GM18519 (cell line): ENCODE measurements around the gene ASMTL.
"Not testable (repeated sequence)": the region's sequence is repeated elsewhere in the genome, so short reads cannot be mapped to it uniquely, and the experiment has no call there.

ENCODE experiments used
- ATAC-seq: cut with Tn5 transposase; IDR thresholded peaks from one replicate; pipeline ENCODE4 v1.9.1; 2021; ENCODE audit warnings: mild to moderate bottlenecking, moderate library complexity; ENCODE audit not compliant: unreplicated experiment, low FRiP score

The ASMTL gene

DNA sequence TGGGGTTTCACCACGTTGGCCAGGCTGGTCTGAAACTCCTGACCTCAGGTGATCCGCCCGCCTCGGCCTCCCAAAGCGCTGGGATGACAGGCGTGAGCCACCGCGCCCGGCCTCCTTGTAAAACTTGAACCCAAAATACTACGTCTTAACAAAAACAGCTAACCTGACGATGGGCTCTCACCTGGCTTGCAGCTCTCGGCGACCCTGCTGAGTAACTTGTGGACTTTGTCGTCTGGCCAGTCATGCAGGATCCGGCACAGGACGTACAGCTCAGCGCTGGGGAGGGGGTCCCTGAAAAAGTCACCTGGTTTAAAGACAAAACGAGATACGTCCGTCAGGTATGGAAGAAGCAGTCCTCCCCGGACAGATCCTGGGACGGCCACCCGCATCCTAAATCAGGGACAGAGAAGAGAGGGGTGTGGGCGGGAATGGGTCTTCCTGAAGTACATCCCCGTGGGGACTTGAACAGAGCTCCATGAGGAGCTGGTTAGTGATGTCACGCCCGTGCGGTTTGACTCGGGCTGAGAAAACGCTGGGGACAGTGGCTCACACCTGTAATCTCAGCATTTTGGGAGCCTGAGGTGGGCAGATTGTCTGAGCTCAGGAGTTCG is 40.1 kb downstream of the ASMTL start:
- no peak for ATAC-seq

DNA sequence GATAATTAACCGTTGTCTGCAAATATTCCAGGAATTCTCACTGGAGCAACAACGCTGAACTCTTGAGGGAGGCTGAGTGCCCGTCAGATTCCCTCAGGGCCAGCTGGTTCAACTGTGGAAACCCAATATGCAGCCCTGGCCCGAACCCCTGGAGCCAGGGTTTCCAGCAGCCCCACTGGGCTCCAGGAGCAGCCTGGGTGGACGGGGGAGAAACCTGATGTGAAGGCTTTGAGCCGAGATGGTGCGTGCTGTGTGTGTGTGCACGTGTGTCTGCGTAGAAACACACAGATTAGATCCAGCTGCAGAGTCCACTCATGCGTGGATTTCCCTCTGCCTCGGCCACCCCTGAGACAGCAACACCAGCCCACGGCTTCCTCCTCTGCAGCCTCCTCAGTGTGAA is 41.4 kb downstream of the ASMTL start:
- ATAC-seq, result no peak

DNA sequence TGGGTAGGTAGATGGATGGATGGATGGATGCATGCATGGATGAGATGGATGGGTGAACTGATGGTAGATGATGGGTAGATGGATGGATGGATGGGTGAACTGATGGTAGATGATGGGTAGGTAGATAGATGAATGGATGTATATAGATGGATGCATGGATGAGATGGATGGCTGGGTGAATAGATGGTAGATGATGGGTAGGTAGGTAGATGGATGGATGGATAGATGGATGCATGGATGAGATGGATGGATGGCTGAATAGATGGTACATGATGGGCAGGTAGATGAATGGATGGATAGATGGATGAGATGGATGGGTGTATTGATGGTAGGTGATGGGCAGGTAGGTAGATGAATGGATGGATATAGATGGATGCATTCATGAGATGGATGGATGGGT is 45.7 kb downstream of the ASMTL start:
- ATAC-seq, result no peak

DNA sequence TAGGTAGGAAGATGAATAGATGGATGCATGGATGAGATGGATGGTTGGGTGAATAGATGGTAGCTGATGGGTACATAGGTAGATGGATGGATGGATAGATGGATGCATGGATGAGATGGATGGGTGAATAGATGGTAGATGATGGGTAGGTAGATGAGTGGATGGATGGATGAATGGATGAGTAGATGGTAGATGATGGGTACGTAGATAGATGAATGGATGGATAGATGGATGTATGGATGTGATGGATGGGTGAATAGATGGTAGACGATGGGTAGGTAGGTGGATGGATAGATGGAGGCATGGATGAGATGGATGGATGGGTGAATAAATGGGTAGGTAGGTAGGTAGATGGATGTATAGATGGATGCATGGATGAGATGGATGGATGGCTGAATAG is 46.9 kb downstream of the ASMTL start:
- ATAC-seq, result not testable (repeated sequence)

DNA sequence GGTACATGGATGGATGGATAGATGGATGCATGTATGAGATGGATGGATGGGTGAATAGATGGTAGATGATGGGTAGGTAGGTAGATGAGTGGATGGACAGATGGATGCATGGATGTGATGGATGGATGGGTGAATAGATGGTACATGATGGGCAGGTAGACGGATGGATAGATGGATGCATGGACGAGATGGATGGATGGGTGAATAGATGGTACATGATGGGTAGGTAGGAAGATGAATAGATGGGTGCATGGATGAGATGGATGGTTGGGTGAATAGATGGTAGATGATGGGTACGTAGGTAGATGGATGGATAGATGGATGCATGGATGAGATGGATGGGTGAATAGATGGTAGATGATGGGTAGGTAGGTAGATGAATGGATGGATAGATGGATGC is 48.8 kb downstream of the ASMTL start:
- not testable (repeated sequence) for ATAC-seq

DNA sequence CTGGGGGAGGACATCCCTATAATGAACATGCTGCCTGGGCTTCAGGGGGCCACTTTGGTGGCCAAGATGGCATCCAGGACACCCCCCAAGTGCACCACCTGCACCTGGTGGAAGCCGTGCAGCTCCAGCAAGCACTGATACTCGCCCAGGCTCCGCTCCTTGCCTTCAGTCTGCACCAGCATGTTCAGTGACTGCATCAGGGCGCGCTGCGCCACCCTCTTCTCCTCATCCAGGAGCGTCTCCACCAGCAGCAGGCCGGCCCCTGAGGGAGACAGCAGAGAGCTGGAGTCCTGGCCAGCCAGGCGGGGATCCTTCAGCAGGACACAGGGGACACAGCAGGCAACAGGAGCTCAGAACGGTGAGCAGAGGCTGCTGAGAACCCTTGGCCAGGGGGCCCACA is 49.5 kb downstream of the ASMTL start:
- no peak for ATAC-seq

DNA sequence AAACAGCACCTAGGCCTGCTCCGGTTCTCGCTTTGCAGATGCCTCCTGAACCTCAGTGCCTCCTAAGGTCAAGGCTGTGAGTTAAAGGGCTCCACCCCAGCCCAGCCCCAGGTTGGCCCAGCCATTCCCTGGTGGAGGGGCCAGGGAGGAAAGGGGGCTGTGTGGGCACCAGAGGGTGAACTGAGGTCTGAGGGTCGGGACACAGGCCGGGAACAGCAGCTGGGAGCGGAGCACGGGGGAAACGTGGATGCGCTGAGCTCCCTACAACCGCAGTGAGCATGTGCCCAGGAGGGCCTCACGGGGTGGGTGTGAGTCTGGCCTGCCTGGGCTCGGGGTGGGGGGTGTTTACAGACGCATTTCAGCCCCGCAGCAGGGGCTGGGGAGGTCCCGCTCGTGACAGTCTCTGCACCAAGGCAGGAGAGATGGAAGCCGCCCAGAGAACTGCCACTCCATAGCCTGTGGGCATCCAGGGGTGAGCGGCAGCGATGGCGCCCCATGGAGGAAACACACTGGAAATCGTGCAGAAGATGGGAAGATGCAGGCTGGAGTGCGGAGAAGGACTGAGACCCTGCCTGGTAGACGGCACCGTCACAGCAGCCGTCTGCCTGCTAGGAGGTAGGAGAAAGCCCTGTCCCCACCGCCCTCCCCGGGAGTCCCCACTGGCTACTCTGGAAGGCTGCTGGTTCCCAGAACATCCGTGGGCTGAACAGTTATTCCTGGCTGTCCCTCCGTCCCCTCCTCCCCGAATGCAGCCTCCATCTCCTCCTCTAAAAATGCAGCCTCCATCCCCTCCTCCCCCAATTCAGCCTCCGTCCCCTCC is 50.9 kb downstream of the ASMTL start:
- no peak for ATAC-seq

DNA sequence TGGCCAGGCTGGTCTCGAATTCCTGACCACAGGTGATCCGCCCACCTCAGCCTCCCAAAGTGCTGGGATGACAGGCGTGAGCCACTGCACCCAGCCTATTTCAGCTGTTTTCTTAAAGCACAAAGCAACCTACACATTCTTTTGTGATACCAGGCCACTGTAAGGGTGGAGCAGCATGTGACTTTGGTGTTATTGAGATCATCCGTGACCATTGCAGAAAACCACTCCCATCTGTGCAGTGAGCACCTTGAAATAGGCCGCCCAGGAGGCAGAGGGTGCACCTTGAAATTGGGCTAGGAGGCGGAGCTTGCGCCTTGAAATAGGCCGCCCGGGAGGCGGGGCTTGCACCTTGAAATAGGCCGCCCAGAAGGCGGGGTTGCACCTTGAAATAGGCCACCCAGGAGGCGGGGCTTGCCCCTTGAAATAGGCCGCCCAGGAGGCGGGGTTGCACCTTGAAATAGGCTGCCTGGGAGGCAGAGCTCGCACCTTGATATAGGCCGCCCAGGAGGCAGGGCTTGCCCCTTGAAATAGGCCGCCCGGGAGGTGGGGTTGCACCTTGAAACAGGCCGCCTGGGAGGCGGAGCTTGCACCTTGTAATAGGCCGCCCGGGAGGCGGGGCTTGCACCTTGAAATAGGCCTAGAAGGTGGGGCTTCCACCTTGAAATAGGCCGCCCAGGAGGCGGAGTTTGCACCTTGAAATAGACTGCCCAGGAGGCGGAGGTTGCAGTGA is 51.8 kb downstream of the ASMTL start:
- no peak for ATAC-seq

DNA sequence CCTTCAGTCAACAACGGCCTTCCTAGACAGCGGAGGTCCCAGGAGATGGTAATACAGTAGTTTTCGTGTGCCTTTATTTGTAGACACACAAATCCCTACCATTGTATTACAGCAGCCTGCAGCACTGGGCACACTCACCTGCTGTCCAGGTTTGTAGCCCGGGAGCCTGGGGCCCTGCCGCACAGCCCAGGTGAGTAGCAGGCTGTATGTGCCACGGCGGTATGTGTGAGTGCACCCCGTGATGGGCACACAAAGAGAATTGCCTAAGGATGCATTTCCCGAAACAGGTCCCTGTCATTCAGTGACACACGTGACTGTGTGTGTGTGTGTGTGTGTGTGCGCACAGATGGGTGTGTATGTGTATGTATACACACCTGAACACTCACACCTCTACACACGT is 52.7 kb downstream of the ASMTL start:
- no peak for ATAC-seq

DNA sequence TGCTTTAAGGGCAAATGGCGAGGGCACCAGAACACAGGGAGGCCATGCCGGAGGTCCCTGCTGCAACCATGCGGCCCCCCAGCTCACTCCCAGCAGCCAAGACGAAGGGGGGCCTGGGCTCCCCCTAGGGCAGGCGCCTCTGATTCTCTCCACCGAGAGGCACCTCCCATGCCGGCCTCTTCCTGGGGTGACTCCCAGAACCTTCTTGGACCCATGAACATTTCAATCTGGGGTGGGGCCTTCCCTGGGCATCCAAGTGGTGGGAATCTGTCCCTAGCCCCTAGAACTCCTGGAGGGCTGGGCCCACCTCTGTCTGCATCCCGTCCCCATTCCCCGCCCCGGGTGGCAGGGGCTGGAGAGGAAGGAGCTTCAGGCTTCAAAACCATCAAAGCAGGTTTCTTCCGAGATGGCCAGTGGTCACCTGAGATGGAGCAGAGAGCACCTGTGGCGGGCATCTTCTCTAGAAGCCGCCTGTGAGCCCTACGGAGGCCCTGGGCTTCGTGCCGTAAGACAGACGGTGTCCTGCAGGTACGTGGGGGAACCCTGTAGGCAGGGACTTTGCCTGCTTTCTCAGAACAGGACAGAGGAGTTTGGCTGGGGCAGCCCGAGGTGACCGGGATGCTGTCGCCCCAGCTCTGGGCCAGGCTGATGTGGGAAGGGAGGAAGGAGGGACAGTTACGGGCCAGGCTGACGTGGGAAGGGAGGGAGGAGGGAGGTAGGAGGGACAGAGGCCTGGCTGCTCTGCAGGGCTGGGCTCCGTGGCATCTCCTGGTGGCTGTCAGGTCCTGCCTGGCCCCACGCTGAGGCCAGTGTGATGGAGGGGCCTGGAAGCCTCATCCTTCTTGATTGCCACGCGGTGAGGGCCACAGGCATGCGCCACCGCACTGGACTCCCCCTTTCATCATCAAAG is 54.0 kb downstream of the ASMTL start:
- ATAC-seq, result no peak

DNA sequence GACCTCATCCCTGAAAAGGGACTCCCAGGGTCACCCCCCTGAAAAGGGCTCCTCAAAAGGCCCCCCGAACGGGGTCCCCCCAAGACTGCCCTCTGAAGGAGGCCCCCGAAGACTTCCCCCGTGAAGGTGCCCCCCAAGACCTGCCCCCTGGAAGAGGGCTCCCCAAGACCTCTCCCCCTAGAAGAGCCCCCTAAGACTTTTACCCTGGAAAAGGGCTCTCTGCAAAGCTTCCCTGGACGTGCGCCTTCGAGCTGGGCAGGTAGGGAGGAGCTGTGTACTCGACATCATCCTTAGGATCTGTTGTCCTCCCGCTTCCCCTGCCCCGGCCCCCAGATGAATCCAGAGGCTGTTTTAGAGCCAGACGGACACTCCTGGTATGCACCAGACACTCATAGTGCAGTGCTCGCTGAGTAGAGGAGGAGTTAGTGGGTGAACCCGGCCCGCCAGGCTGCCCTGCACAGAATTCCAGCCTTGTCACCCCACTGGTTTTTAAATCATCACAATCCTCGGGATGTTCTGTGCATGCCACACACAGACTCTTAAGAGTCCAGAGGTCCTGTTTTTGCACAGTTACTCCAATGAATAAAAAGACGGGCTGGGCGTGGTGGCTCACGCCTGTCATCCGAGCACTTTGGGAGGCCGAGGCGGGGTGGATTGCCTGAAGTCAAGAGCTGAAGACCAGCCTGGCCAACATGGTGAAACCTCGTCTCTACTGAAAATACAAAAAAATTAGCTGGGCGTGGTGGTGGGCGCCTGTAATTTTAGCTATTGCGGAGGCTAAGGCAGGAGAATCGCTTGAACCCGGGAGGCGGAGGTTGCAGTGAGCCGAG is 55.1 kb downstream of the ASMTL start:
- ATAC-seq, result no peak

DNA sequence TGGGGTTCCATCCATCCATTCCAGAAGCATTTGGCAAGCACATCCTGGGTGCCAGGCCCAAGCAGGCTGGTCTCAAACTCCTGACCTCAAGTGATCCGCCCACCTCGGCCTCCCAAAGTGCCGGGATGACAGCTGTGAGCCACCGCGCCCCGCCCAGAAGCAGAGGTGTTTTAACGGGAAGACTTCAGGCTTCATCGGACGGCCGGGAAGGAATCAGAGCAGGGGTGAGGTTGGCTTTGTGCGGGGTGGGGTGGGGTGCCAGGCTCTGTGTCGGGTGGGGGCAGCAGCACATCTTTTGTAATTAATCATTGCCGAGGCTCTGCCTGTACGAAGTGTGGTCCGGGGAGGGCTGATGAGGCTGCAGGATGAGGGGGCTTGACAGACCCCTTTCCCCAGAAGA is 55.7 kb downstream of the ASMTL start:
- no peak for ATAC-seq

DNA sequence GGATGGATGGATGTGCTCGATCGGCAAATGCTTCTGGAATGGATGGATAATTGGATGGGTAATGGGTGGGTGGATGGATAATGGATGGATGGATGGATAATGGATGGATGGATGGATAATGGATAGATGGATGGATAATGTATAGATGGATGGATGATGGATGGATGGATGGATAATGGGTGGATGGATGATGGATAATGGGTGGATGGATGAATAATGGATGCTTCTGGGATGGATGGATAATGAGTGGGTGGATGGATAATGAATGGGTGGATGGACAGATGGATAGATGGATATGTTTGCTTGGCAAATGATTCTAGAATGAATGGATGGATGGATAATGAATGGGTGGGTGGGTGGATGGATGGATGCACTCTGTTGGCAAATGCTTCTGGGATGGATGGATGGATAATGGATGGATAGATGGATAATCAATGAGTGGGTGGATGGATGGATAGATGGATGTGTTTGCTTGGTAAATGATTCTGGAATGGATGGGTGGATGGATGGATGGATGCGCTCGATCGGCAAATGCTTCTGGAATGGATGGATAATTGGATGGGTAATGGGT is 57.0 kb downstream of the ASMTL start:
- ATAC-seq, result no peak

DNA sequence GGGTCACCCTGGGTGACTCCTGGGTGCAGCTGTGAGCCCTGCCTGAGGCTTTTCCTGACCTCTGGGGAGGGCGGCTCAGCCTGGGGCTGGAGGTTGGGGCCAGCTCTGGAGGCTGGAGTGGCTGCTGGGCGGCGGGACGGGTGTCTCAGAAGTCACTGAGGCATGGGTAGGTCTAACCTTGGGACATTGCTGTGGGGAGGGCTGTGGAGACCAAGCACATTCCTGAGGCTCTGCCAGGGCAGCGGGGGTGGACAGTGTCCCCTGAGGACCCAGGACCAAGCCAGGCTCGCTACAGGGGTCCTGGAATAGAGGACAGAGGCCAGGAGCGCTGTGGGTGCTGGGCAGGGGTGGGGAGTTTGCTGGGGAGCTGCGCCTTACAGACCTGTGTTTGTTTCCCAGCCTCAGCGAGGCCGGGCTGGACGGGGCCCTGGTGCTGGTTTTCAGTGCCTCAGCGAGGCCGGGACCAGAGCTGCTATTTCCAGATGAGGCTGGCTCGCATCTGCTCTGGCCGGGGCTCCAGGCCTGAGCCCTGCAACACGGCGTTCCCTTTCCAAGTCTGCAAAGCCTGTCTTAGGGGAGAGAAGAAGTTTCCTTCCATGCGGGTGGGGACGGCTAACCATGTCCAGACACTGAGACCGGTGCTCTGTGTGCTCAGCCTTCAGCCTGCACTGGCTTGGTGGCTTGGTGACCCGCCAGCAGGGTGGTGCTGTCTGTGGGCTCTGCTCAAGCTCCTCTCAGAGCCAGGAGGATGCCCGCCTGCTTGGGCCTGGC is 57.8 kb downstream of the ASMTL start:
- no peak for ATAC-seq

DNA sequence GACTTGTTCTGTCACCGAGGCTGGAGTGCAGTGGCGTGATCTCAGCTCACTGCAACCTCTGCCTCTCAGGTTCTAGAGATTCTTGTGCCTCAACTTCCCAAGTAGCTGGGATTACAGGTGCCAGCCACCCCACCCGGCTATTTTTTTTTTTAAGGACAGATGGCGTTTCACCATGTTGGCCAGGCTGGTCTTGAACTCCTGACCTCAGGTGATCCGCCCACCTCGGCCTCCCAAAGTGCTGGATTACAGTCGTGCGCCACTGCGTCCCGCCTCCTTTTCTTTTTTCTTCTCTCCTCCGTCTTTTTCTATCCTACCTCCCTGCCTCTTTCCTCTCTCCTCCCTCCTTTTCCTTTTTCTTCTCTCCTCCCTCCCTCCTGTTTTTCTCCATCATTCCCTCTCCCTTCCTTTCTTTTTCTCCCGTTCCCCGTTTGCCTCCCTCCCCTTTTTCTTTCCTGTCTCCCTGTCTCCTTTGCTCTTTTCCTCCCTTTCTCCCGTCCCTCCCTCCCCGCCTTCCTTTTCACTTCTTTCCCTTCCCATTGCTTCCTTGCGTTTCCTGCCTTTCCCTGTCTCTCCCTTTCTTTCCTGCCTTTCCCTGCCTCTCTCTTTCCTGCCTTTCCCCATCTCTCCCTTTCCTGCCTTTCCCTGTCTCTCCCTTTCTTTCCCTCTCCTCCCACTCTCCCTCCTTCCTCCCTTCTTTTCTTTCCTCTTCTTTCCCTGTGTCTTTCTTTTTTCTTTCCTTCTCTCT is 58.7 kb downstream of the ASMTL start:
- ATAC-seq, result no peak

DNA sequence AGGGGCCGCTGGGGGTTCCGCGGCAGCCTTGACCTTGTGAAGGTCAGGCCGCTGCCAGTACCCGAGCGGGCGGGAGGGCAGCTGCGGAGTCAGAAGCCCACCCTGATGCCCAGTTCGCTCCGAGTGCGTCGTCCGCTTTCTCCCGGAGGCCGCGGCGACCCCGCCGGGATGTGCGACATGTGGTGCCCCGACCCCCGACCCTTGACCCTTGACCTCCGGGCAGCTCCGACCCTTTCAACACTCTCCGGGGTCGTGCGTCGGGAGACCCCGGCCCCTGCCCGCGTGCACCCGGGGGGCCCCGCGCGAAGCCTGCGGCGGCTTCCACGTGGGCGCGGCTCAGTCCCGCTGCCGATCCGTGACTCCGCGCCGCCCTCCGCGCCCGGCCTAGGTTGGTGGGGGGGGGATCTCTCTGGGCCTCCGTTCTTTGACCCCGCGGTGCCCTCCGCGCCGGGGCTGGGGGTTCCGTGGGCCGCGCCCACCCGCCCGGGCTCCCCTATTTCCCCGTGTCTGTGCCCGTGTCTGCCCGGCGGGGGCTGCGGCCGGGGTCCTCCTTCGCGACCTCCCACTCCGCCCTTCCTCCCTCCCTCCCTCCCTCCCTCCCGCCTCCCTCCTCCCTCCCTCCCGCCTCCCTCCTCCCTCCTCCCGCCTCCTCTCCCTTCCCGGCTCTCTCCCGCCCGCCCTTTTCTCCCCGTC is 60.2 kb downstream of the ASMTL start:
- peak; percentile 3 for ATAC-seq

DNA sequence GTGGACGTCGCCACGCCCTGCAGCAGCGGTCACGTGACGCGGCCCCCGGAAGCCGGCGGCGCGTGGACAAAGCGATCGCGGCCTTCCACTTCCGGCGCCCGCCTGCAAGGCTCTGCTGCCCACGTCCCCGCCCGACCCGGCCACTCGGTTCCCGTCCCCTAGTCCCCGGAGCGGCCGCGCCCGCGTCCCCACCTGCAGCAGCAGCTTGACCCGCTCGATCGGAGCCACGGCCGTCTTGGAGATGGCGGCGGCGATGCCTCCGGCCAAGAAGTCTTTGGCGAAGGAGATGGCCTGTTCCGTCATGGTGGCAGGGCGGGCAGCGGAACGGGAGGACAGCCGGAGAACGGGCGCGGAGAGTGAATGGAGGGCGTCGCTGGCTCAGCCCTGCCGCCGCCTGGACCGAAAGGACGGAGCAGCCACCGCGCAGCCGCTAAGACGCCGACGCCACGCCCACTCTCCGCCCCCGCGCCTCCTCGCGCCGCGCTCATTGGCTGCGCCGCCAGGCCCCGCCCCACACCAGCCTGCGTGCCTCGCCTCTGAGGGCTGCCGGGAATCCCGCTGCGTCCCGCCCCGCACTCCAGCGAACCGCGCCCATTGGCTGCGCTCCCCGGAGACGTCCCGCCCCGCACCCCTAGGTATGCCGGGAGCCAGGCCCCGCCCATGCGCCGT is 60.9 kb downstream of the ASMTL start, which contains the start of gene SLC25A6:
Gene SLC25A6 (minus strand): TSS at position 407 of the 669 bp plus-strand sequence. CDS start 104 bp downstream, at position 303.
- ATAC-seq, result peak; percentile 91
